Measurements from ENCODE around the gene ENOX1. TPM values are rescaled to one million over a fixed set of nuclear protein-coding genes. Genes with fewer than 3 reads are reported as not detected.

ENOX1 gene
- total RNA-seq, 1 experiment from 2014 or later: 1.8 TPM

- no peaks in the 10 kb centered on the region for H3K27me3 Mint-ChIP-seq (ENCODE audit: insufficient read depth, unreplicated experiment)
- ChIA-PET POLR2A (interaction anchor here (0.7 kb wide), 1 partner anchor 228 kb away, joined by 3 read pairs; no protein-coding TSS in a partner anchor), CTCF (interaction anchor here (0.5 kb wide), 1 partner anchor 14 kb away, joined by 5 read pairs; no protein-coding TSS in a partner anchor)
- BruUV-seq (replicated peaks): no TSS peak
- no peak overlapping the region for H3K27ac Mint-ChIP-seq (ENCODE audit: low read depth, unreplicated experiment)
- no peak overlapping the region for H3K4me3 Mint-ChIP-seq (ENCODE audit: unreplicated experiment)
- no peaks in the 10 kb centered on the region for H3K4me1 Mint-ChIP-seq (ENCODE audit: insufficient read depth, unreplicated experiment)
- intact Hi-C loops (cut with micrococcal nuclease): no loop called here
- no peak for DNase-seq (ENCODE audit: unreplicated experiment)
- no peaks in the 10 kb centered on the region for H3K9me3 Mint-ChIP-seq (ENCODE audit: unreplicated experiment)
- no peak for TF ChIP-seq CTCF (IDR thresholded peaks at IDR 0.05; ENCODE audit: unreplicated experiment)
- H3K36me3 Mint-ChIP-seq (ENCODE audit: insufficient read depth, unreplicated experiment): no peaks in the 10 kb centered on the region
These were observed 342.7 kb downstream of the ENOX1 start for GRCh38 chr13:43444081-43444480.

DNA sequence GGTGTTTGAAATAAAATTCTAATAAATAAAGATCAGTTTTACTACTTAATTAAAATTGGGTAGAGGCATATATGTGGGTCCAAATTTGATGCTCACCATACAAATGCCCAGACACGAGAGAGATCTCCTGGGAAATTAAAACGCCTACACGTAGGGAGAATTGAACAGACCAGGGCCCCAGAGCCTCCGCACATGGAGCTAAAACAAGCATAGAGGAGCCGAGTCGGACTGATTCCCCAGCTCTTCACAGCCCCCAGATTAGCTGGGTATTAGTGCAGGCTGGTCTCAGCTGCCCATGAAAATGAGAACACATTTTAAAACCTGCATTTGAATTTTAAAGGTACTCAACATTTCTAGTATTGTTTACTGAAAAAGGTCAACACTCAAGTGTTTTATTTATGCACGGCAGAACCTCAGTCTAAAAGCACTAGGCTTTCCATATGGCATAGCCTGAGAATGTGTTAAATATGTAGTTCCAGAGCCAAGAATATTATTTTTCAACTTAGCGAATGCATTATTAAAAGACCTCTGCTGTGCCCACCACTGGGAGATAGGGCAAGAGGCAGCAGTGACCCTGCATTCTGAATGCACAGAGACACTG, 344.8 kb downstream of the ENOX1 start:
- ChIA-PET POLR2A (no interaction called here), CTCF (no interaction called here)
- no peaks in the 10 kb centered on the region for H3K4me1 Mint-ChIP-seq (ENCODE audit: insufficient read depth, unreplicated experiment)
- H3K27me3 Mint-ChIP-seq (ENCODE audit: insufficient read depth, unreplicated experiment): no peaks in the 10 kb centered on the region
- H3K9me3 Mint-ChIP-seq (ENCODE audit: unreplicated experiment): no peaks in the 10 kb centered on the region
- BruUV-seq (replicated peaks): no TSS peak
- H3K27ac Mint-ChIP-seq (ENCODE audit: low read depth, unreplicated experiment): no peak overlapping the region
- TF ChIP-seq CTCF (IDR thresholded peaks at IDR 0.05; ENCODE audit: unreplicated experiment): no peak
- H3K4me3 Mint-ChIP-seq (ENCODE audit: unreplicated experiment): no peak overlapping the region
- intact Hi-C loops (cut with micrococcal nuclease): no loop called here
- no peaks in the 10 kb centered on the region for H3K36me3 Mint-ChIP-seq (ENCODE audit: insufficient read depth, unreplicated experiment)
- no peak for DNase-seq (ENCODE audit: unreplicated experiment)

- Mint-ChIP-seq H3K27ac (ENCODE audit: low read depth, unreplicated experiment) (no peak overlapping the region), H3K27me3 (ENCODE audit: insufficient read depth, unreplicated experiment) (no peaks in the 10 kb centered on the region), H3K9me3 (ENCODE audit: unreplicated experiment) (no peaks in the 10 kb centered on the region), H3K36me3 (ENCODE audit: insufficient read depth, unreplicated experiment) (no peaks in the 10 kb centered on the region), H3K4me1 (ENCODE audit: insufficient read depth, unreplicated experiment) (no peaks in the 10 kb centered on the region), H3K4me3 (ENCODE audit: unreplicated experiment) (no peak overlapping the region)
- no peak for TF ChIP-seq CTCF (IDR thresholded peaks at IDR 0.05; ENCODE audit: unreplicated experiment)
- ChIA-PET POLR2A (no interaction called here), CTCF (no interaction called here)
- no peak for DNase-seq (ENCODE audit: unreplicated experiment)
- intact Hi-C loops (cut with micrococcal nuclease): no loop called here
- no TSS peak for BruUV-seq (replicated peaks)
These were observed 345.3 kb downstream of the ENOX1 start for GRCh38 chr13:43441464-43441863.

DNA sequence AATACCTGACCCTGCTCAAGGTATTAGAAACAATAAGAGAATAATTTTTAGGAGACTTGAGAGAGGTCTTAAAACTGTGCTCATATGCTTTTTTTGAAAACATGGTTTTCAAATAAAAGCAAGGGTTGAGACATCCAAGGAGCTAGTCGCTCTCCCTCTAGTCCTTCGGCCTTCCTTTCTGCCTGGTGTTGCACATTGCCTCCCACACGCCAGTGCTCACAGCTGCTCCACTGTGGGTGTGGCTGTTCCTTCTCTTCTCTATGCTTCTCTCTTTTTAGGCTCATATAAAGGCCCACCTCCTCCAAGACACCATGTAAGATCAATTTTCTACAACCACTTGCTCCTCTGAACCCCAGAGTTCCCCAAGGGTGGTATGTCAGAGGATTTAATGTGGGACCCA, 352.6 kb downstream of the ENOX1 start:
- no peak for TF ChIP-seq CTCF (IDR thresholded peaks at IDR 0.05; ENCODE audit: unreplicated experiment)
- no peak for DNase-seq (ENCODE audit: unreplicated experiment)
- Mint-ChIP-seq H3K9me3 (ENCODE audit: unreplicated experiment) (no peaks in the 10 kb centered on the region), H3K4me3 (ENCODE audit: unreplicated experiment) (no peak overlapping the region), H3K4me1 (ENCODE audit: insufficient read depth, unreplicated experiment) (peaks cover 9% of the 10 kb centered on the region), H3K36me3 (ENCODE audit: insufficient read depth, unreplicated experiment) (no peaks in the 10 kb centered on the region), H3K27me3 (ENCODE audit: insufficient read depth, unreplicated experiment) (no peaks in the 10 kb centered on the region), H3K27ac (ENCODE audit: low read depth, unreplicated experiment) (no peak overlapping the region)
- no TSS peak for BruUV-seq (replicated peaks)
- CTCF ChIA-PET: no interaction called here
- intact Hi-C loops (cut with micrococcal nuclease): no loop called here
- POLR2A ChIA-PET: interaction anchor here (0.6 kb wide), 1 partner anchor 124 kb away, joined by 3 read pairs; no protein-coding TSS in a partner anchor

Data from MCF 10A (cell line).